ENCODE measurements around the gene MEF2C.

Gene MEF2C

GRCh38 chr5:88748666-88749065, 134.3 kb downstream of the MEF2C start:
- Histone ChIP-seq H3K27me3 (ENCODE audit: control insufficient read depth, insufficient read depth, low read length) (no peaks in the 10 kb centered on the region), H3K4me3 (ENCODE audit: low read length) (no peak overlapping the region), H3K27ac (ENCODE audit: low read depth, low read length) (no peak overlapping the region), H3K9ac (ENCODE audit: low read length) (no peak overlapping the region), H3K4me1 (ENCODE audit: control insufficient read depth, insufficient read depth, low read length) (no peaks in the 10 kb centered on the region), H3K36me3 (ENCODE audit: control insufficient read depth, insufficient read depth, low read length) (peaks cover 15% of the 10 kb centered on the region)

GRCh38 chr5:88746438-88746882, 136.5 kb downstream of the MEF2C start:
- no peaks in the 10 kb centered on the region for H3K27me3 ChIP-seq (ENCODE audit: control insufficient read depth, insufficient read depth, low read length)
- H3K36me3 ChIP-seq (ENCODE audit: control insufficient read depth, insufficient read depth, low read length): peaks cover 10% of the 10 kb centered on the region
- H3K9ac ChIP-seq (ENCODE audit: low read length): no peak overlapping the region
- no peak overlapping the region for H3K4me3 ChIP-seq (ENCODE audit: low read length)
- H3K27ac ChIP-seq (ENCODE audit: low read depth, low read length): no peak overlapping the region
- no peaks in the 10 kb centered on the region for H3K4me1 ChIP-seq (ENCODE audit: control insufficient read depth, insufficient read depth, low read length)

- peaks cover 10% of the 10 kb centered on the region for H3K36me3 ChIP-seq (ENCODE audit: control insufficient read depth, insufficient read depth, low read length)
- H3K27me3 ChIP-seq (ENCODE audit: control insufficient read depth, insufficient read depth, low read length): no peaks in the 10 kb centered on the region
- H3K9ac ChIP-seq (ENCODE audit: low read length): no peak overlapping the region
- no peak overlapping the region for H3K27ac ChIP-seq (ENCODE audit: low read depth, low read length)
- no peak overlapping the region for H3K4me3 ChIP-seq (ENCODE audit: low read length)
- H3K4me1 ChIP-seq (ENCODE audit: control insufficient read depth, insufficient read depth, low read length): no peaks in the 10 kb centered on the region
These were observed 137.8 kb downstream of the MEF2C start for GRCh38 chr5:88745093-88745696.

DNA sequence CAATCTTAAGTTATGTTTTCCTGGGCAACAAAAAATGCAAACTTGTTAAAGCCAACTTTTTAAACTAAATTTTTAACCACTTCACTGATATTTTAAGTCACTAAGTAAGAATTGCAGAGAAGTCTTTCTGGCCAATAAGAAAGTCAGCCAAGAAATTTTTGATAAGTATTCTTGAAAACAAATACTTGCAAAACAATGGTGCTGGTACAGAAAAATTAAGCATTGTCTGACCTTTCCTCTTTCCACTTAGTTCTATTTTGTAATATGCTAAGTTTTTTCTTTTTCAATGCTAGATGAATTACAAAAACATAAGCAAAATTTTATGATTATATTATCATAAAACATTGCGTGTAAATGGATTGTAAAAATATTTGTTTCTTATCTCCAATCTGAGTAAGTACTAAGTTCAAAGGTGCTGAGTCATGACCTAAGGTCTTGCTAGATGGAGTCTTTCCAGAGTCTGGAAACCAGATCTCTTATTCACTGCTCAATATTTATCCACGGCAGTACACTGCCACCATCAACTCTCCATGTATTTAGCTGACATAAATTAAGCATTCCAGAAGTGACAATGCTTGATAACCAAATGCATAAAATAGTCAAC, 139.7 kb downstream of the MEF2C start:
- no peak overlapping the region for H3K9ac ChIP-seq (ENCODE audit: low read length)
- H3K36me3 ChIP-seq (ENCODE audit: control insufficient read depth, insufficient read depth, low read length): peaks cover 10% of the 10 kb centered on the region
- H3K4me1 ChIP-seq (ENCODE audit: control insufficient read depth, insufficient read depth, low read length): no peaks in the 10 kb centered on the region
- no peak overlapping the region for H3K4me3 ChIP-seq (ENCODE audit: low read length)
- H3K27me3 ChIP-seq (ENCODE audit: control insufficient read depth, insufficient read depth, low read length): no peaks in the 10 kb centered on the region
- H3K27ac ChIP-seq (ENCODE audit: low read depth, low read length): no peak overlapping the region

- Histone ChIP-seq H3K27ac (ENCODE audit: low read depth, low read length) (no peak overlapping the region), H3K4me1 (ENCODE audit: control insufficient read depth, insufficient read depth, low read length) (no peaks in the 10 kb centered on the region), H3K27me3 (ENCODE audit: control insufficient read depth, insufficient read depth, low read length) (no peaks in the 10 kb centered on the region), H3K4me3 (ENCODE audit: low read length) (no peak overlapping the region), H3K9ac (ENCODE audit: low read length) (no peak overlapping the region), H3K36me3 (ENCODE audit: control insufficient read depth, insufficient read depth, low read length) (peaks cover 10% of the 10 kb centered on the region)
These were observed 141.0 kb downstream of the MEF2C start for GRCh38 chr5:88741964-88742363.

DNA sequence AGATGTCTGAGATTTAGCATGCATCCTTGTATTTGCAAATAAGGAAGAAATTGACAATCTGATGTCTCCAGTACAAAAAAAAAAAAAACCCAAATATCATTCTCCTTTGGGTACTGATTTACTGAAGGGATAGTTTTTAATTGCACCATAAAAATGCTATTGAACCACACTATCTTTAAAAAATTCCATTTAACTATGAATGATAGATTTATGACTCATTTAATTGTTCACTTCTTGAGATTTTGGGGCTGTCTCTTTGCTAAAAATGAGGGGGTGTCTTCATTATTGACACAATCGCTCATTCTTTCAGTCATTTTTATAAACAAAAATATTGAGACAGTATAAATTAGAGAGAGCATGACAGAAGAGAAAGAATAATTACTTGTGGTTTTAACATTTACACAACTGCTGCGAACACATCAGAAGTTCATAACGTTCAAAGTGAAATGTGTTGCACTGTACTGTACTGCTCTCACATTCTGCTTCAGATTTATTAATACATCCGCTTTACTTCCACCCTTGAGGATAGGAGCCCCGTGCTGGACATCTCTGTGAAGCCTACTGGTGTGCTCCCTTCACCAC, 142.3 kb downstream of the MEF2C start:
- Histone ChIP-seq H3K27me3 (ENCODE audit: control insufficient read depth, insufficient read depth, low read length) (no peaks in the 10 kb centered on the region), H3K4me3 (ENCODE audit: low read length) (no peak overlapping the region), H3K27ac (ENCODE audit: low read depth, low read length) (no peak overlapping the region), H3K36me3 (ENCODE audit: control insufficient read depth, insufficient read depth, low read length) (peaks cover 7% of the 10 kb centered on the region), H3K9ac (ENCODE audit: low read length) (no peak overlapping the region), H3K4me1 (ENCODE audit: control insufficient read depth, insufficient read depth, low read length) (peaks cover 3% of the 10 kb centered on the region)

DNA sequence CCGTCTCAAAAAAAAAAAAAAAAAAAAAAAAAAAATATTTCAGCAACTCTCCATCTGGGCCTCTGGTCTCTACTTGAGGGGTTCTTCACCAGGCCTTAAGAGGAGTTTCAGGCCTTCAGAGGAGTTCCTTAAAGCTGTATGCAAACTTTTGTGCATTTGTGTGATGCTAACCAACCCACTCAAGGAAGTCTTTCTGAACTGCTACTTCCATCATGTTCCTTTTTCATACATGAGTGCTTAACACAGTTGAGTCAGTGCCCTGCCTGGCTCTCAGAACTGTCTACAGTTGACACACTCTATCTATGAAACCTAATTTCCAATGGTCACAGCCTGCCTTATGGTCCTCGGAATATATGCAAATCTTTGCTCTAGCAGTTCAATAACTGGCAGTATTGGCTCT, 146.5 kb downstream of the MEF2C start:
- Histone ChIP-seq H3K4me1 (ENCODE audit: control insufficient read depth, insufficient read depth, low read length) (peaks cover 9% of the 10 kb centered on the region), H3K4me3 (ENCODE audit: low read length) (no peak overlapping the region), H3K36me3 (ENCODE audit: control insufficient read depth, insufficient read depth, low read length) (no peaks in the 10 kb centered on the region), H3K27me3 (ENCODE audit: control insufficient read depth, insufficient read depth, low read length) (no peaks in the 10 kb centered on the region), H3K9ac (ENCODE audit: low read length) (no peak overlapping the region), H3K27ac (ENCODE audit: low read depth, low read length) (no peak overlapping the region)

DNA sequence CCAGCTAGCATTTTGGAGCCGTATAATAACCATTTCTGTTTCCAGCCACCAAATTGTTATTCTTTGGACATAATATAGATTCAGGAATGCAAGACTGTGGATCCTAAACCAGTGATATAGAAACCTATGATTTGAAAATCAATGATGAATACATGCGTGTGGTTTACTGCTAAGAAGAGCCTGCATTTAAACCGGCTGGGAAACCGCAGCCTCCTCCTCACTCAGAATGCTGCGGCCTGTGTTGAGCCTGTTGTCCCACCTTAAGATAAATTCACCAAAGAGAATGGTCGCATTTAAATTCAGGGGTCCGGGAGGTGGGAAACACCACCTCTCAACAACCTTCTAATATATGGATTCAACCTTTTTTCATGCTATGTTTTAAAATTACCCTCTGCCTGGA, 148.0 kb downstream of the MEF2C start:
- Histone ChIP-seq H3K4me1 (ENCODE audit: control insufficient read depth, insufficient read depth, low read length) (peaks cover 9% of the 10 kb centered on the region), H3K4me3 (ENCODE audit: low read length) (no peak overlapping the region), H3K9ac (ENCODE audit: low read length) (no peak overlapping the region), H3K27me3 (ENCODE audit: control insufficient read depth, insufficient read depth, low read length) (no peaks in the 10 kb centered on the region), H3K36me3 (ENCODE audit: control insufficient read depth, insufficient read depth, low read length) (no peaks in the 10 kb centered on the region), H3K27ac (ENCODE audit: low read depth, low read length) (no peak overlapping the region)

- Histone ChIP-seq H3K27me3 (ENCODE audit: control insufficient read depth, insufficient read depth, low read length) (no peaks in the 10 kb centered on the region), H3K9ac (ENCODE audit: low read length) (no peak overlapping the region), H3K27ac (ENCODE audit: low read depth, low read length) (no peak overlapping the region), H3K4me1 (ENCODE audit: control insufficient read depth, insufficient read depth, low read length) (peaks cover 9% of the 10 kb centered on the region), H3K4me3 (ENCODE audit: low read length) (no peak overlapping the region), H3K36me3 (ENCODE audit: control insufficient read depth, insufficient read depth, low read length) (no peaks in the 10 kb centered on the region)
These were observed 148.8 kb downstream of the MEF2C start for GRCh38 chr5:88734191-88734640.

DNA sequence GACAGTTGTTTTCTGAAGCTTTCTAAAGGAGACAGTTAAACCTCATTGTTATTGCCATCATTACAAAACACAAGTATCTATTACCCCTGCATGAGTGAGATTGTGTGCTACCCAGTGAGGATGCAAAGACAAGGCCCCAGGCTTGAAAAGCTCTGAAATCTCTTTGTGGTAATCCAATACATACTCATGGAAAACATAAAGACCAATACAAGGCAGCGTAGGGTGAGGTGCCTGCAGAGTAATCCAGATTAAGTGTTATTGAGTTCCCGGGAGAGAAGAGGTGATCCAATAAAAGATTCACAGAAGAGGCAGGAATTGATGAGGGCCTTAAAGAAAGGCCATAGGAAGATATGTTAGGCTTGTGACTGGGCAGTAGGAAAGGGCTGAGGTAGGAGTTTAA, 150.1 kb downstream of the MEF2C start:
- no peak overlapping the region for H3K9ac ChIP-seq (ENCODE audit: low read length)
- H3K4me3 ChIP-seq (ENCODE audit: low read length): no peak overlapping the region
- H3K4me1 ChIP-seq (ENCODE audit: control insufficient read depth, insufficient read depth, low read length): peaks cover 9% of the 10 kb centered on the region
- H3K36me3 ChIP-seq (ENCODE audit: control insufficient read depth, insufficient read depth, low read length): no peaks in the 10 kb centered on the region
- H3K27ac ChIP-seq (ENCODE audit: low read depth, low read length): no peak overlapping the region
- no peaks in the 10 kb centered on the region for H3K27me3 ChIP-seq (ENCODE audit: control insufficient read depth, insufficient read depth, low read length)

DNA sequence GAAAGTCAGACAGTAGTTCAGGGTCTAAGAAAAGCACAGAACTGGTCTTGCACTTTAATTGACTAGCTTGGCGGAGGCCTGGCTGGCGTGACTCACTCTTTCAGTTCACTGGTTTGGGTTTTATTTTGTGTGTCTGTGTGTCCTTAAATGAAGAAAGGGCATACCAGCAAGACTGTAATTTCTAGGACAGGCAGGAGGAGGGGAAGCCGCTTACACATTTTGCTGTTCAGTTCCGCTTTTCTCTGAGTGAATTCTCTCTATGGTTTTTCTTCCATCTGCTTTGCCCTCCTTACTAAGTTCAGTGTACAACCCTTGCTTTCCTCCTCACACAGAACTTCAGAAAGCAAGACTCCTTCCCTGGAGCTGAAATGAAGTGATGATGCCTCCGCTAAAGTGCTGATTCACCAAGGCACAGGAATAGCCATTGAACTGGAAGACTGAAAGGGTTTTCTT, 150.8 kb downstream of the MEF2C start:
- H3K4me1 ChIP-seq (ENCODE audit: control insufficient read depth, insufficient read depth, low read length): peaks cover 9% of the 10 kb centered on the region
- H3K4me3 ChIP-seq (ENCODE audit: low read length): no peak overlapping the region
- no peaks in the 10 kb centered on the region for H3K36me3 ChIP-seq (ENCODE audit: control insufficient read depth, insufficient read depth, low read length)
- no peak overlapping the region for H3K9ac ChIP-seq (ENCODE audit: low read length)
- H3K27ac ChIP-seq (ENCODE audit: low read depth, low read length): no peak overlapping the region
- H3K27me3 ChIP-seq (ENCODE audit: control insufficient read depth, insufficient read depth, low read length): no peaks in the 10 kb centered on the region

DNA sequence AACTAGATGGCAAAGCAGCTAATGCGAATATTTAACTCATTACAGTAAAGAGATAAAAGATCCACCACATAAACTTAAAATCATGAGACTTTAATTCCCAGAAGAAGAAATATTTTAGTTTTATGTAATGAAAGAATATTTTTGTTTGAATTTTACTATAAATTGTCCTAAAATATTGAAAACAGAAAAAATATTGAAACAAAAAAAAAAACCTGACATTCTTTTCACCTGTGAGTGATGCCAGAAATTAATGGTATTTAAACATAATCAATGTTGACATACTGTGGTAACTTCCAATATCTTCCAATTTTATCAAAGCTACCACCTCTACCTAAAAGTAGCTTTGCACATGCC, 153.2 kb downstream of the MEF2C start:
- Histone ChIP-seq H3K4me3 (ENCODE audit: low read length) (no peak overlapping the region), H3K9ac (ENCODE audit: low read length) (no peak overlapping the region), H3K4me1 (ENCODE audit: control insufficient read depth, insufficient read depth, low read length) (peaks cover 2% of the 10 kb centered on the region), H3K27me3 (ENCODE audit: control insufficient read depth, insufficient read depth, low read length) (no peaks in the 10 kb centered on the region), H3K27ac (ENCODE audit: low read depth, low read length) (no peak overlapping the region), H3K36me3 (ENCODE audit: control insufficient read depth, insufficient read depth, low read length) (no peaks in the 10 kb centered on the region)

Measured in rectal smooth muscle tissue (tissue), 1 donor.